ENCODE data around the gene GTF3C2.
"Not testable (repeated sequence)": the region's sequence is repeated elsewhere in the genome, so short reads cannot be mapped to it uniquely, and the experiment has no call there.

Gene GTF3C2

DNA sequence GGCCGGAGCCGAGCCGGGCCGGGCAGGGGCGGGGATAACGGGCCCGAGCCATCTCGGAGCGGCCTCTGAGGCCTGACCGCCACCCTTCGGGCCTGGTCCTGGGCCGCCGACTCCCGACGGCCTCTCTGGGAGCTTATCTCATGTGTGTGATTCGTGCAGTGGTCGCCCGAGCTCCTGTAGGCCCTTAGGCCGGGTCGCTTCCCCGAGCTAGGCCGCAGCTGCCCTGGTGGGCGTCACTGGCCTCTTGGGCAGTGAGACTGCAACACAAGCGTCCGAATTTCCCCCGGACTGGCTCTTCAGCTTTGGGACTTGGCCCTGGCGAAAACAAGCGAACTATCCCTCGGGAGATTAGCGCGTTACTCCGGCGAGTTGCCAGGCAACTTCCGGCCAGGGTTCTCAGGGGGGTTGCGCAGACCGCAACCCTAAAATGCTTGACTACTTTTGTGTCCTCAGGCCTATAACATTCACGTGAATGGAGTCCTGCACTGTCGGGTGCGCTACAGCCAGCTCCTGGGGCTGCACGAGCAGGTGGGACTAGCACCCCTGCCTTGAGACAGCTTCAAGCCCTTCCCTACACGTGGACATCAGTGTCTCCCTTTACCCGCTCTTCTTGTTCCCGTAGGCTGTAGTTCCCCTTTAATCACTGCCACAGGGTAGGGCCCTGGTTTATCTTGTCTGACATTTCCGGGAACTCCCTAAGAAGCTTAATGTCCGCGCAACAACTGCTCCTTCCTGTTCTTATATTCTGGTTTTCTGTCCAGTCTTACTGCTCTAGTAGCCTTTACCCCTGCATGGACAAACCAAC is 14.5 kb upstream of the GTF3C2 start:
- peak in 1 of 2 donors; percentile 21 for DNase-seq (ENCODE audit: low read depth in 2 of 2)

DNA sequence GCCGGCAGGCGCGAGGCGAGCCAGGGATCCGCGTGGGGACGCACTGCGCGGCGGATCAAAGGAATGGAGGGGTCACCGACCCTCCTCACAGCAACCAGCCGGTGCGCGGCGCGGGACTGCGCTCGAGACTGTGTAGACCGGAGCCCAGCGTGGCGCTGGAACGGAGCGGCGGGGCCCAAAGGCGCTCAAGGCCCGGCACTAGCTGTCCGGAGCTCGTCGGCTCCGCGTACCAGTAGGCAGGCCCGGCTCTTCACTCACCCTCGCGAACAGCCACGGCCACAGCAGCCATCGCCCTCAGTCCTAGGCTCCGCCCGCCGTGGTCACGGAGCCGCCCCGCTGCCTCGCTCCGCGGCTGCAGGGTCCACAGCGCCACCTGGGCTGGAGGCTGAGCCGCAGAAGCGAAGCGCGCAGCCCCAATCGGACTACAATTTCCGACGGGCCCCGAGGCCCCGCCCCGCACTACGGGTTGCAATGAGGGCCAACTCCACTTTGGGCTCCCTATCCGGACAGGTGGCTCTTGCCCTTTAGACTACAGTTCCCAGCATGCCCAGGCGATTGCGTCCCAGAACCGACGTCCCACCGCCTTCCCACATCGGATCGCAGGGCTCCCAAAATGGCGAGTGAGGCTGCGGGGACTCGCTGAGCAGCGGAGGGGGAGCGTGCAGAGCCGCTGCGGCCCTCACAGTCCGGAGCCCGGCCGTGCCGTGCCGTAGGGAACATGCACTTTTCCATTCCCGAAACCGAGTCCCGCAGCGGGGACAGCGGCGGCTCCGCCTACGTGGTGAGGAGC is 13.7 kb upstream of the GTF3C2 start, which contains the start of the genes EIF2B4 and SNX17:
TSS of gene EIF2B4 (minus strand) at position 313 of the 790 bp plus-strand sequence. CDS start at position 289, 24 bp downstream.
TSS of gene SNX17 (plus strand) at position 591 of the 790 bp plus-strand sequence. CDS start at position 719, 128 bp downstream.
- peak; percentile 98 for DNase-seq (ENCODE audit: low read depth in 2 of 2)

DNA sequence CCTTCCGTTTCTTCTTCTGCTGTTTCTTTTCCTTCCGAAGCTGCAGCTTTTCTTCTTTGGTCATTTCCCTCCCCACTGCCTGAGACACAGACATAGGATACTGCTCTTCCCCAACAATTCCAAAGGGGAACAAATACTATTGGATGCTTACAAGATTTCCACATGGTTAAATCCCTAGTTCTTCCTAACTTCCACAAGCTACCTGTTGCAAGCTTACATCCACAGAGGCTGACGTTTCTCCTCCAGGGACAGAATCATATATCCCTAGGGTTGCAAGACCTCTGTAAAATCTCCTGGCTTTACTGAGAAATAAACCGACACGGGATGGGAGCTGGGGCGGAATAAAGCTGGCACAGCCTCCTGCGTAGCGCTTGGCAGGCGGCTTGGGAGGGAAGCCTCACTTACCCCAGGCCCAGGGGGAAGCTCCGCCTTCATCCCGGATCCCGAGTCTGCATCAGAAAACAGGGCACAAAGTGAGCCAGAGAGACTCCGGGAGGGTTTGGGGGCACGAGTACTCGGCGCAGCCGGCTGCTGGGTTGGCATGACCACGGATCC is 13.0 kb upstream of the GTF3C2 start:
- no peak for DNase-seq (ENCODE audit: low read depth in 2 of 2)

DNA sequence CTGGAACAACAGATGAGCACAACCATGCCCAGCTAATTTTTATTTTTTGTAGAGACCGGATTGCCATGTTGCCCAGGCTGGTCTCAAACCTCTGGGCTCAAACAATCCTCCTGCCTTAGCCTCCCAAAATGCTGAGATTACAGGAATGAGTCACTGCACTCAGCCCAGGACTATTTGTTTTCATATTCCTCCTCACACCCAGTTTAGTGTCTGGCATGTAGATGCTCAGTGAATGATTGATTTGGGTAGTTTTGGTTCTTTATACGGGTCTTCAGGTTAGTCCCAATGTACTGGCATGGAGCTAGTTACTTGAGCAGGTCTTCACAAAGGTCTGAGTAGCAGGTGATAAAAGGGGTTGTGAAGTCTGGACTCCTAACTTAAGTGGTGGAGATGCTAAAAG is 7.4 kb upstream of the GTF3C2 start:
- DNase-seq (ENCODE audit: low read depth in 2 of 2), result no peak

DNA sequence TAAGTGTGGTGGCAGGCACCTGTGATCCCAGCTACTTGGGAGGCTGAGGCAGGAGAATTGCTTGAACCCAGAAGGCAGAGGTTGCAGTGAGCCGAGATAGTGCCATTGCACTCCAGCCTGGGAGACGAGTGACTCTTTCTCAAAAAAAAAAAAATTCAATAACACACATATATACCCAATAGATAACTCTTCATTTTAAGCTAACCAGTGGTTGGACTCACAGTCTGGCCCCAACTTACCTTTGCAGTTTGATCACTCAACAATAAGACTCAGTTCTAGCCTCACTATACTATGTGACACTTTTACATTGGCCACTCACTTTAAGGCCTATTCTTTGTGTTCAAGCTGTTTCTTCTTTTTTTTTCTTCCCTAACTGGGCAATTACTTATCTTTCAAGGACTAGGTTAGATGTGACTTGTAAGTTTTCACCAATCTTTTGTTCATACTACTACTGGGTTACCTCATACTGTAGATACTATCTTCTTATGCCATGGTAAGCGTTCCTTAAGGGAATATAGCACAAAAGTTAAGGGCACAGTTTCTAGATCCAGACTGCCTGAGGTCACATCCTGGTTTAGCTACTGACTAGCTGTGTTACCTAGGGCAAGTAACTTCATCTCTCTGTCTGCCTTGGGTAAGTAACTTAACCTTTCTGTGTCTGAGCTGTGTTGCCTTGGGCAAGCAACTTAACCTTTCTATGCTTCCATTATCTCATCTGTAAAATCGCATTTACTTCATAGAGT is 6.3 kb upstream of the GTF3C2 start:
- DNase-seq (ENCODE audit: low read depth in 2 of 2), result no peak

DNA sequence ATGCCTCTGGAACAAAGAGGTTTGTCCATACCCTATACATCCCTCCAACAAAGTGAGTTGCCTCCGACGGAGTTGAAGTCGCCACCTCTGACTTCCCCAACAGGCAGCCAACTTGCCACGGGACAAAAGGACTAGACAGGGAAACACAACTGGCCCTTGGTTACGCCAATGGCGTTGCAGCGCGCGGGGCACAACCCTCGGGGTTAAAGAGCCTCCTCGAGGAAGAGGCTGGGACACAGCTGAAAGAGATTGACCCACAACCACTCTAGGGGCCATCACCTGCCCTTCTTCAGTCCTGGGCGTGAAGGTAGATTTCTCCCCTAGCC is 545 bp downstream of the GTF3C2 start:
- peak in 1 of 2 donors; percentile 44 for DNase-seq (ENCODE audit: low read depth in 2 of 2)

DNA sequence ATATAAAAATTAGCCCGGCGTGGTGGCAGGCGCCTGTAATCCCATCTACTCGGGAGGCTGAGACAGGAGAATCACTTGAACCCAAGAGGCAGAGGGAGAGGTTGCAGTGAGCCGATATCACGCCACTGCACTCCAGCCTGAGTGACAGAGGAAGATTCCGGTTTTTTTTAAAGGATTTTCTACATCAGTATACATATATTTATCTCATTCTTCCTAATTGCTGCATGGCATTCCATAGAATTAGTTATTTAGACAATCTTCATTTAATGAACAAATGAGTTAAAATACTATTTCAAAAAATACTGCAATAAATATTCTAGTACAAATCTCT is 2.0 kb downstream of the GTF3C2 start:
- DNase-seq (ENCODE audit: low read depth in 2 of 2), result no peak

DNA sequence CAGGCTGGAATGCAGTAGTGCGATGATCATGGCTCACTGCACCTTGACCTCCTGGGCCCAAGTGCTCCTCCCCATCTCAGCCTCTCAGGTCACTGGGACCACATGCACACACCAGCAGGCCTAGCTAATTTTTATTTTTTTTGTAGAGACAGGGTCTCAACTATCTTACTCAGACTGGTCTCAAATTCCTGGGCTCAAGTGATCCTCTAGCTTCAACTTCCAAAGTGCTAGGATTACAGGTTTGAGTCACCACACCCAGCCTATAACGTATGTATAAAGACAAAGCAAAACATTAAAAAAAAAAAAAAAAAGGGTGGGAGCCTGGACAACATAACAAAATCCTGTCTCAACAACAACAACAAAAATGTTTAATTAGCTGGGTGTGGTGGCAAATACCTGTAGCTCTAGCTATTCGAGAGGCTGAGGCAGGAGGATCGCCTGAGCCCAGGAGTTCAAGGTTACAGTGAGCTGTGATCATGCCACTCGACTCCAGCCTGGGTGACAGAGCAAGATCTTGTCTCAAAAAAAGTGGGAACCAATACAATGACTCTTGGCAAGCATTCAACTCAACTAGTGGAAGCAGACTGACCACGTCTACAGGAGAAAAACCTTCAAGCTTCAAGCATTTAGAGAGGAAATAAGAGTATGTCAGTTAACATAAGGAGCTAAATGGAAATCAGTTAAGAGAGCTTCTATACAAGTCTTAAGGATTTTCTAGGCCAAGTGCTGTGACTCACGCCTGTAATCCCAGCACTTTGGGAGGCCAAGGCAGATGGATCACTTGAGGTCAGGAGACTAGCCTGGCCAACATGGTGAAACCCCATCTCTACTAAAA is 2.6 kb downstream of the GTF3C2 start:
- no peak for DNase-seq (ENCODE audit: low read depth in 2 of 2)

DNA sequence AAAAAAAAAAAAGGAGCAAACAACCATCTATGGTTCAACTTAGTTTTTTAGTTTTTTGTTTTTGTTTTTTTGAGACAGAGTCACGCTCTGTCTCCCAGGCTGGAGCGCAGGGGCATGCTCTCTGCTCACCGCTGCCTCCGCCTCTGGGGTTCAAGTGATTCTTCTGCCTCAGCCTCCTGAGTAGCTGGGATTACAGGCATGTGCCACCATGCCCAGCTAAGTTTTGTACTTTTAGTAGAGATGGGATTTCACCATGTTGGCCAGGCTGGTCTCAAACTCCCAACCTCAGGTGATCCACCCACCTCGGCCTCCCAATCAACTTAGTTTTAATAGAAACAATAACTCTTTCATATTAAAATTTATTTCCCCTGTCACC is 3.2 kb downstream of the GTF3C2 start:
- DNase-seq (ENCODE audit: low read depth in 2 of 2), result not testable (repeated sequence)

DNA sequence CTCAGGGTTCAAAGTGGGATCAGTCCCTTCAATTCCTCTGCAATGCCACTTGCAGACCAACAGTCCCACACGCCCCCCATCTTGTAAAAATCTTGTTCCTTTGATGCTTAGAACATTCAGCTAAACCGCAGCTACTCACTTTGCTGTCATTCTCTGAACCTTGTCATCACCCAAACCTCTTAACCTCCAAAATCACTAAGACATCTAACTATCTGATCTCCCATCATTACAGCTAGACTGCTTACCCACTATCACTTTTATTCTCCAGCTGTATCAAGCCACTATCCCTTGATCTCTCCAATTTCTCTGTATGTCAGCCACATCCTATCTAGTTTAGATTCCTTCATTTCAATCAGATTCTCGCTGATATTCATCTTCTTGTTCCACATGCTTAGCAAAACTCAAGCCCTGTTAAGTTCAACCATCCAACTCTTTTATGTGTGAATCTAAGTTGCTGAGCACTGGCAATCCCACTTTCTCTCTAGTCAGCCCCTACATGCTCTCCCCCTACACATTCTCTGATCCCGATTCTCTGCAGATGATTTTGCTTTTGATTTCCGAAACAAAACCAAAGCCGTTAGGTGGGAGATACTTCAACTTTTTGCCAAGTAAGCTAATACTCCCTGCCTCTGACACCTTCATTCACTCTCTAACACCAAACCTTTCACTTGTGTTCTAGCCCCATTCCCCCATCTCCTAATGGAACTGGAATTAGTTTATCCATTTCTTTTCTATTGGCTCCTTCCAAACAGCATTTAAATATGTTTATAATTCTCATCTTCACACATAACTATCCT is 4.6 kb downstream of the GTF3C2 start:
- DNase-seq (ENCODE audit: low read depth in 2 of 2), result peak in 1 of 2 donors; percentile 8

DNA sequence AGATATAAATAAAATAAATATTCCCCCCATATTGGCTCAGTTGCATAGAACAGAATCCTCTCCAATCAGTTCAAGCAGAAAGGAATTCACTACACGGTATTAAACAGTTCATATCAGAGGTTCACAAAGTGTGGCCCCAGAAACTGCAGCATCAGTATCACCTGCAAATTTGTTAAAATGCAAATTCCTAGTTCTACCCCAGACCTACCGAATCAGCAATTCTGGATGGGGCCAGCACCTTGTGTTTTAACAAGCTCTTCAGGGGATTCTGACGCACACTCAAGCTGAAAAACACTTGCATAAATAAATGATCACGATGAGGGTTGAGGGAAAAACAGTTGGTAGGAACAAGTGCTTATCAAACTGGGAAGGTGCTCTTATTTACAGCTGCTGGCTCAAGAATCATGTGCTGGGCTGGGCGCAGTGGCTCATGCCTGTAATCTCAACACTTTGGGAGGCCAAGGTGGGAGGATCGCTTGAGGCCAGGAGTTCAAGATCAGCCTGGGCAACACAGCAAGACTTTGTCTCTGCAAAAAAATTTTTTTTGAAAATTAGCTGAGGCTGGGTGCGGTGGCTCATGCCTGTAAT is 6.4 kb downstream of the GTF3C2 start:
- no peak for DNase-seq (ENCODE audit: low read depth in 2 of 2)

DNA sequence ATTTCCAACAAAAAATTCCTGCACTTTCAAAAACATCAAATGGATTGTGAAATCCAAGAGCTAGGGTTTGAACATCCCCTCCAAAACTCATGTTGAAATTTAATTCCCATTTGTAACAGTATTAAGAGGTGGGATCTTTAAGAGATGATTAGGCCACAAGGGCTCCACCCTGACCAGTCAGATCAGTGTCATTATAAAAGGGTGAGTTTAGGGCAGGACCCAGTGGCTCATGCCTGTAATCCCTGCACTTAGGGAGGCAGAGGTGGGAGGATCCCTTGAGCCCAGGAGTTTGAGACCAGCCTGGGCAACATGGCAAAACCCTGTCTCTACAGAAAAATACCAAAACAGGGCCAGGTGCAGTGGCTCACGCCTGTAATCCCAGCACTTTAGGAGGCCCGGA is 8.9 kb downstream of the GTF3C2 start:
- no peak for DNase-seq (ENCODE audit: low read depth in 2 of 2)

DNA sequence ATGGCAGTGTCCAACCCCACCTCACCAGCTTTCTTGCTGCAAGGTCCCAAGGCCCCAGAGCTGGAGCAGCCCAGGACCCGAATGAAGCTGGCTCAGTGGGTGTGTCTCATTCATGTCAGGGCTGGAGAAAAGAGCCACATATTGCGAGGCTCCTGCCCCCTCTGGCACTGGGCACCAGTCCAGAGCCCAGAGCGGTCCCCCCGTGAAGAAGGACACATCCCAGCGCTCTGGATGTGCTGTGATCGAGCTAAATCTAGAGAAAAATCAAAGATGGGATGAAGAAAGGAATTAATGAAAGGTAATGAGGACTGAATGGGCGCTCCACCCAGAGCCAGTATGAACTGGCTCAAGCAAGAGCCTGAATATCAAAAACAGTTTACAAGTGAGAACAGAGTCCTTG is 20.4 kb downstream of the GTF3C2 start:
- no peak for DNase-seq (ENCODE audit: low read depth in 2 of 2)

DNA sequence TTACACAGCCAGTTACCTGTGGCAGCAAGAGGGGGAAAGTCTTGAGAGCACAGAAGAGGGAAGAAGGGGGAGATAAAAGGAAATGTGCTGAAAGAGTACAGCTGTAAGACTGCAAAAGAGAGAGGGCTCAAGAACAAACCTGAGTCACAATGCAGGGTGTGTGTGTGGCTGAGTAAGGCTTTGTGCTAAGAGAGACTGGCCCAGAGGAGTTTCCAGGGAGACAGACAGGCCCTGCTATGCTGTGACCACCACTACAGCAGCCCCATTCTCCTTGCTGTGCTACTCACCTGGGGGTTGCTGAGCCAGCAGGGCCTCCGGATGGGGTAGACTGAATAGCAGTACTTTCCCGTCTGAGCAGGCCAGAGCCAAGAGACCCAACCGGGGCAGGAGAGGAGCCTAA is 21.3 kb downstream of the GTF3C2 start:
- DNase-seq (ENCODE audit: low read depth in 2 of 2), result no peak

DNA sequence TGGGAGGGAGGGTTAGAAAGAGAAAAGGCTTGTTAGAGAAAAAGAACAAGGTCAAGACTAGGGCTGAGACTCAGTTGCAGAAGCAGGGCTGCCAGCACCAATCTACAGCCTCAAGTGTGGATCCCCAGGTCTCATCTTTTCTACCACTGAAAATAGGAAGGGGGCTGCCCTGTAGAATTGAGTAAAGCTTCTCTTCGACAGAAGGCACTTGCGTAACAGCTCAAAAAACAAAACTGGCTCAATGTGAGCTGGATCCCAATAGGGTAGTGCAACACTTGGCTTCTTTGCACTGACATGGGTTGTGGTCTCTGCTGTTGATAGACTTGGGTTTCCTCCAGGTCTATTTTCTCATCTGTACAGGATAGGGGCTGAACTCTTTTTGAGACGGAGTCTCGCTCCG is 31.8 kb downstream of the GTF3C2 start:
- no peak for DNase-seq (ENCODE audit: low read depth in 2 of 2)

DNA sequence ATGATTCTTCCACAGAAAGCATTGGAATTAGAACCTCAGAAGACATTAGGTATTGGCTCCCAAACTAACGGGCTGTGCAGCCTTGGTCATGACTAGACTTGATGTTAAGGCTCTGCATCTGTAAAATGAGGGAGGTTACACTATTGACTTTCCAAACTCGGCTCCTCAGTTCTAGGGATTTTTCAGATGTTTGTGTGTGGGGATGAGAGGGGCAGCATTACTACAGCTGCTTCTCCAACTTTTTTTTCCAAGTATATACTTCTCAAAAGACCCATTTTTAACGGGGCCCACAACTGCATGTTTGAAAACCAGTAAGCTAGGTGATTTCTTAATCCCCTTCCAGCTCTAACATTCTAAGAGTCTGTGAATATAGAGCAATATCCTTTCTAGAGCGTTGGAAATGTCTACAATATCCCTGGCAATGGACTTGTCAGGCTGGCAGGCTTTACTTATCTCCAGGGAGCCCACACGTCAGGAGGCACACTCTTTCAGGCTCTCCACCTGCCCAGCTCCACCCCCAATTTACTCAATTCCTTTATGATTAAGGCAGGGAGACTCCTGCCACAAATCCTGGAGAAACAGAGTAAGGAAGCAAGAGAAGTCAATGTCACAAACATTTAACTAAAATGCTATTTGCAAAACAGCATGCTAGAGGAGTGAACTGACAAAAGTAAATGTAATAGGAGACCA is 32.8 kb downstream of the GTF3C2 start:
- no peak for DNase-seq (ENCODE audit: low read depth in 2 of 2)

DNA sequence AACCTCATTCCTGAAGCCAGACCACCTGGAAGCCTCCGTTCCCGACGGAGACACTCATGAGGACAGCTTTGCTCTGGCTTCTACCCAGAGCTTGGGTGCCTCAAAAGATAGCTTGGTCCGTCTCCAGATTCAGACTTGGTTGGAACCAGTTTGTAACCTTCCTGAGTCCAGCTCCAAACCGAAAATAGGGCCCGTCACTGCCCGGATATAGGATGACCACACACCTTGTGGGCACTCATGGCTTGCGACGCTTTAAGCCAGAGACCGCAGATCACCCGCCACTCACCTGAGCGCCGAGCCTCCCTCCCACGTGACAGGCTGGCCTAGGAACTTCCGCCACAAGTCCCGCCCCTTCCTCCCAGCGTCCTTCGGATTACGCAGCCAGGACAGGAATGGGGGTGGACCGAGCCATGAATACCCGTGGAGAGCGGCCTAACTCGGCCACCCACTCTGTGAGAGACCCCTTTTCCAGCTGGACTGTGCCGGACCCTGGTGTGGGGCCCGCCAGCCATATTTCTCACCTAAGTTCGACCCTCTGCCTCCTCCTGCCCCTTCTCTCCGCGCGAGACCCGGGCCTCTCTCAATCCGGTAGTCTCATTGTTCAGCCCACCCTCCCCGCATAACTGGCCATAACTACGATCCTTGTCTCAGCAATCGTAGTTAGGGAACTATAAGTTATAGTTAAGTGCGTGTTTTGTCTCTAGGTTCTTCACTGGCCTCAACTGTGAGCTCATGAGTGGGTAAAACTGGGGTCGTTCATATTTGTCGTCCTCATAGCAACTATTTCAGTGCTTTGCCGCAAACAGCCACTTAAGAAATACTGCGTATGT is 33.6 kb downstream of the GTF3C2 start, which contains the start of gene MPV17:
TSS of gene MPV17 (minus strand) at position 332 of the 830 bp plus-strand sequence. CDS start 580 bp downstream, outside the sequence.
- DNase-seq (ENCODE audit: low read depth in 2 of 2), result peak; percentile 78 to 86

DNA sequence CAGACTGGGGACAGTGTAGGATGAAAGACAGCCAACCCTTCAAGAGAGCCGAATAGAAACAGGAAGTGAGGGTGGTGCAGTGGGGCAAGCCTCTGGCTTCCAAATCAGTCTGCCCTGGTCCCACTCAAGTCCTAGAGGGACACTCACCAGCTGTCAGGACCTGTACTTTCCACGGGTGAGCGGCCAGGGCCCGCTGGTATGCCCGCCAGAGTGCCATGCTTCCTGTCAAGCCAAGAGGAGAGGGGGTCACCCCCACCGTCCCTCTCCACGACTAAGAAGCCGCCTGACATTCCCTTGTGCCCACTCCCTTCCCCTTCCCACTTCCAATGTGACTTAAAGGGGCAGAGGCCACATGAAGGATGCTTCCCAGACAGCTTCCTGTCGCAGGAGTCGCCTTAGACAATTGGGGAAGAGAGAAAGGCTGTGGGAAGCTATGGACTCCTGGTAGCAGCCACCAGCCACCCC is 34.2 kb downstream of the GTF3C2 start:
- no peak for DNase-seq (ENCODE audit: low read depth in 2 of 2)

All from stimulated activated CD4-positive, alpha-beta T cell treated with anti-CD3 and anti-CD28 coated beads, Interleukin-4, amount 100 ng/mL, for 48 hours (primary cell).